ENCODE results near the gene C10orf143. TPM values are rescaled to one million over a fixed set of nuclear protein-coding genes. Genes with fewer than 3 reads are reported as not detected.
"Not testable (repeated sequence)": the region's sequence is repeated elsewhere in the genome, so short reads cannot be mapped to it uniquely, and the experiment has no call there.

Gene C10orf143
- total and polyA plus RNA-seq, 4 donors: 3.0 to 9.0 (median 4.8) TPM

- TF ChIP-seq CTCF (IDR thresholded peaks at IDR 0.05; ENCODE audit: control extremely low read depth, extremely low read depth): peak; percentile 68
- peak overlapping the region; percentile 66 for H3K4me3 ChIP-seq
- DNase-seq (peak; percentile 90 to 96 (median 96)), ATAC-seq (ENCODE audit: insufficient read depth, low FRiP score) (peak; percentile 29)
- no peaks in the 10 kb centered on the region for H3K9me3 ChIP-seq (ENCODE audit: control insufficient read depth in 4 of 4, insufficient read depth in 3 of 4, low read length in 3 of 4)
- peaks cover 0 to 2% (median 0%) of the 10 kb centered on the region in 4 donors for H3K36me3 ChIP-seq (ENCODE audit: control insufficient read depth in 4 of 4, insufficient read depth in 4 of 4, low read length in 4 of 4)
- no peaks in the 10 kb centered on the region for H3K27me3 ChIP-seq (ENCODE audit: control insufficient read depth in 3 of 3, insufficient read depth in 3 of 3, low read length in 2 of 3)
- H3K4me1 ChIP-seq (ENCODE audit: control insufficient read depth in 5 of 5, insufficient read depth in 5 of 5, low read length in 5 of 5): peaks cover 2 to 16% (median 8%) of the 10 kb centered on the region in 5 donors
- peak overlapping the region in 1 of 2 donors; percentile 52 for H3K9ac ChIP-seq (ENCODE audit: insufficient read depth in 1 of 2, low read length in 2 of 2)
- H3K27ac ChIP-seq (ENCODE audit: low read depth in 1 of 2, low read length in 1 of 2): peak overlapping the region; percentile 88 to 98
- WGBS, 2 donors: 0% methylated on average over 9 of the region's 9 CpGs
Observed at GRCh38 chr10:130109796-130110245, 809 bp downstream of the C10orf143 start.

GRCh38 chr10:130108934-130109604, 1.6 kb downstream of the C10orf143 start:
- H3K9me3 ChIP-seq (ENCODE audit: control insufficient read depth in 4 of 4, insufficient read depth in 3 of 4, low read length in 3 of 4): no peaks in the 10 kb centered on the region
- 55 to 60% methylated on average over 6 of the region's 6 CpGs for WGBS, 2 donors
- DNase-seq: no peak
- H3K4me3 ChIP-seq: no peak overlapping the region
- H3K4me1 ChIP-seq (ENCODE audit: control insufficient read depth in 5 of 5, insufficient read depth in 5 of 5, low read length in 5 of 5): peaks cover 2 to 16% (median 8%) of the 10 kb centered on the region in 5 donors
- TF ChIP-seq CTCF (IDR thresholded peaks at IDR 0.05; ENCODE audit: control extremely low read depth, extremely low read depth): no peak
- no peak overlapping the region for H3K27ac ChIP-seq (ENCODE audit: low read depth in 1 of 2, low read length in 1 of 2)
- peak overlapping the region in 1 of 2 donors; percentile 52 for H3K9ac ChIP-seq (ENCODE audit: insufficient read depth in 1 of 2, low read length in 2 of 2)
- no peak for ATAC-seq (ENCODE audit: insufficient read depth, low FRiP score)
- H3K36me3 ChIP-seq (ENCODE audit: control insufficient read depth in 4 of 4, insufficient read depth in 4 of 4, low read length in 4 of 4): peaks cover 0 to 2% (median 0%) of the 10 kb centered on the region in 4 donors
- H3K27me3 ChIP-seq (ENCODE audit: control insufficient read depth in 3 of 3, insufficient read depth in 3 of 3, low read length in 2 of 3): no peaks in the 10 kb centered on the region

GRCh38 chr10:130108146-130108545, 2.5 kb downstream of the C10orf143 start:
- H3K4me1 ChIP-seq (ENCODE audit: control insufficient read depth in 5 of 5, insufficient read depth in 5 of 5, low read length in 5 of 5): peaks cover 2 to 16% (median 8%) of the 10 kb centered on the region in 5 donors
- DNase-seq; H3K9ac ChIP-seq (ENCODE audit: insufficient read depth in 1 of 2, low read length in 2 of 2); H3K27me3 ChIP-seq (ENCODE audit: control insufficient read depth in 3 of 3, insufficient read depth in 3 of 3, low read length in 2 of 3); H3K27ac ChIP-seq (ENCODE audit: low read depth in 1 of 2, low read length in 1 of 2); H3K36me3 ChIP-seq (ENCODE audit: control insufficient read depth in 4 of 4, insufficient read depth in 4 of 4, low read length in 4 of 4); H3K9me3 ChIP-seq (ENCODE audit: control insufficient read depth in 4 of 4, insufficient read depth in 3 of 4, low read length in 3 of 4); H3K4me3 ChIP-seq; ATAC-seq (ENCODE audit: insufficient read depth, low FRiP score): not testable (repeated sequence)
- 78 to 80% methylated on average over 8 of the region's 8 CpGs for WGBS, 2 donors

- Histone ChIP-seq H3K27me3 (ENCODE audit: control insufficient read depth in 3 of 3, insufficient read depth in 3 of 3, low read length in 2 of 3) (no peaks in the 10 kb centered on the region), H3K9me3 (ENCODE audit: control insufficient read depth in 4 of 4, insufficient read depth in 3 of 4, low read length in 3 of 4) (no peaks in the 10 kb centered on the region), H3K4me1 (ENCODE audit: control insufficient read depth in 5 of 5, insufficient read depth in 5 of 5, low read length in 5 of 5) (peaks cover 2 to 12% (median 5%) of the 10 kb centered on the region in 5 donors), H3K4me3 (no peak overlapping the region), H3K9ac (ENCODE audit: insufficient read depth in 1 of 2, low read length in 2 of 2) (no peak overlapping the region), H3K36me3 (ENCODE audit: control insufficient read depth in 4 of 4, insufficient read depth in 4 of 4, low read length in 4 of 4) (peaks cover 0 to 2% (median 0%) of the 10 kb centered on the region in 4 donors), H3K27ac (ENCODE audit: low read depth in 1 of 2, low read length in 1 of 2) (no peak overlapping the region)
- ATAC-seq (ENCODE audit: insufficient read depth, low FRiP score) (no peak), DNase-seq (peak in 2 of 3 donors; percentile 16)
- 83 to 89% methylated on average over 24 of the region's 24 CpGs for WGBS, 2 donors
- no peak for TF ChIP-seq CTCF (IDR thresholded peaks at IDR 0.05; ENCODE audit: control extremely low read depth, extremely low read depth)
Observed at GRCh38 chr10:130105724-130106123, 4.9 kb downstream of the C10orf143 start.
